Midbrain (tissue), 1 donor: ENCODE data around the gene OSCP1.

Experiments
- DNase-seq: peaks from one replicate; lab custom pipeline; 2025; lab: John Stamatoyannopoulos, UW

The OSCP1 gene

GRCh38 chr1:36475341-36475740, 25.1 kb upstream of the OSCP1 start:
- no peak for DNase-seq

GRCh38 chr1:36472656-36473055, 22.4 kb upstream of the OSCP1 start:
- no peak for DNase-seq

DNA sequence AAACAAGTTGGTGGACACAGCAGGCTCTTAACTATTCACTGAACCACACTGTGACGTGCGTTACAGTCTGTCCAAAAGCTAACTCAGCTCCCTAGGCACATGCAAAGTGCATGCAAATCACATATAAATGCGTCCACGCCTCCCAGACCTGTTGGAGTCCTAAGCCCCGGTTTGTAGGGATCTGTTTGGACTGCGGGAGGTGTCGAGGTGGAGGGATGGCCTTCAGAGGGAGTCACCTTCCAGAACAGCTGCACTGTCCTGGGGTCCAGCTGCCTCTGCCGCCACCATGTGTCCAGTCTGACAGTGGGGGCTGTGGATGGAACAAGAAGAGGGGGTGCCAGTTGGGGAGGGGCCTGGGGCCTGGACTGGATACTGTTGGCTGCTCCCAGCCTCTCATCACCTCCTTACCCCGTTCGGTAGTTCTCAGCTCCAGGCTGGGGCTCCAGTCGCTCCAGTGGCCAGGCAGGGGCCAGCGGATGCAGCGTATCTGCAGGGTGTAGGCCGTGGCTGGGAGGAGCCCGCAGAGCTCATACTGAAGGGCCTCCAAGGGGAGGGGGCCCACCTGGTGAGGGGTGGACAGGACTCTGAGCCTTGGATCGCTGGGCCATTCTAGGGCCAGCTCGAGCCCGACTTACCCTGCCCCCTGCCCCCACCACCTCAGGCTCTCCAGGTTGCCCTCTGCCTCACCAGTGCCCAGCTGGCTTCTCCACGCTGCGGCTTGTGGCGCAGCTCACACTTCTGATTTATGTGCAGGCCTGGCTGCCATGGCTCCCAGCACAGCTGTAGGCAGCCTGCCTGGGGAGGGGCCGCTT, 21.8 kb upstream of the OSCP1 start:
- DNase-seq: no peak

GRCh38 chr1:36469163-36469562, 18.9 kb upstream of the OSCP1 start:
- no peak for DNase-seq

DNA sequence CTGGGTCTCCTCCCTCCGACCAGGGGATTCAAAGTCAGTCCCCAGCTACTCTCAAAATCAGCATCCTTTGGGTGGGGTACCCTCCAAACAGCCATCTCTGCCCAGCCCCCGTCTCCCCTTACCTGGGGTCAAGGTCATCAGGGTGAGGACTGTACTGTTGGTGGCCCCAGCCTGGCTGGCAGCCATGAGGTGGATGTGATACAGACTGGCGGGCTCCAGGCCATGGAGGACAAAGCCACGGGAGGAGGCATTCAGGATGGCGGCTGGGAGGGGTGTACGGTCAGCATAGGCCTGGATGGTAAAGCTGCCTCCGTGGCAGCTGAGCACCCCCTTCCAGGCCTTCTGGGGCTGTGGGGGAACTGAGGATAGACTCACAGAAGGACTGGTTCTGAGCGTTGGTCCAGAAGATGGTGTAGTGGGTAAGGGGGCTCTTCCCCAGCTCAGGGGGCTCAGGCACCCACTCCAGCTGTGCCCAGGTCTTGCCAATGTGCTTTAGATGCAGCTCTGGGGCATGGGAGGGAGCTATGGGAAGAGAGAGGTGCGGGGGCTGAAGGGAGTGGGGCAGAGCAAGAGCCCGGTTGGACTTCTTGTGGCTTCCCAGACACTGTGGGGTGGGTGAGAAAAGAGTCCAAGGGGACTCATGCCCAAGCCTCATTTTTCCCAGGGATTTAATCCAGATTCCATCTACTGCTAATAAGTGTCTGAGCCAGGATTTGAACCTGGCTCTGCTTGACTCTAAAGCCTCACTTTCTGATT, 17.6 kb upstream of the OSCP1 start:
- DNase-seq: no peak

DNA sequence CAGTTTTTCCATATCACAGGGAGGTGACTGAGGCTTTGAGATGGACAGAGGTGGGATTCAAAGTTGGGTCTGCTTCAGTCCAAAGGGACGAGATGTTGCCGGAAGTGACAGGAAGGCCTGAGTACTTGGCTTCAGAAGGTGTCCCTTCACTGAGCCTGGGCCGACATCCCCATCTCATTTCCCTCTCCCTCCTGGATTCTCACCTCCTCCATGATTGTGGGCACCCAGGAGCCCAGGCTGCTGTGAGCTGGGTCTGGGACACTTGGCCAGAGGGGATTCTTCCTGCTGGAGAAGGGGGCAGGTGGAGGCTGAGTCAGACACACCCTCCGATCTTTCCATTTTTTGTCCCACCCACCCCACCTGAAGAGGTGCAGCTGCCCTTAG, 16.8 kb upstream of the OSCP1 start:
- DNase-seq: no peak

- no peak for DNase-seq
These were observed 16.2 kb upstream of the OSCP1 start for GRCh38 chr1:36466370-36467026.

DNA sequence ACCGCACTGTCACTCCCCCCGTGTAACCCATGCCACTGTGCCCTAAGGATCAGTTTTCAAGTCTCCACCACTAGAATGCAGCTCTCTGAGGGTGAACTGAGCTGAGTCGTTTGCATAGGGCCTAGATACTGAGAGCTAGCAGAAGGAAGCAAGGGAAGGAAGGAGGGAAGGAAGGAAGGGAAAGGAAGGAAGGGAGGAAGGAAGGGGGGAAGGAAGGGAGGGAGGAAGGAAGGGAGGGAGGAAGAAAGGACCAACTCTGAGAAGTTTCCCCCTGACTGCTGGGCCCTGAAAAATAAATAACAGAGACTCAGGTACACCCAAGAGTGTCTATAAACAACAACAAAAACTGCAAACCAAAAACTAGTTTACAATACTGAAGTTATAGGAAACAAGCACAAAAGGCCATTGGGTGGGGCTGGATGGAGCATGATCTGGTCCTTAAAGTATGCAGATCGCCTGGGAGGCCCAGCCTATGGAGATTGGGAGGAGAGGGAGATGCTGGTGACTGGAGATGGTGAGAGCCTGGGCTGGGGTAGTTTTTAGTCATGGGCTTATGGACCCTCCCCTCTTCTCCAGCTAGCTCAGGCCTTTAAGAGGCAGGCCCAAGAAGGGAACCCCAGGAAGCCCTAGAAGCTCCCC, 15.6 kb upstream of the OSCP1 start:
- no peak for DNase-seq

- peak; percentile 47 for DNase-seq
These were observed 14.5 kb upstream of the OSCP1 start for GRCh38 chr1:36464605-36465393.

DNA sequence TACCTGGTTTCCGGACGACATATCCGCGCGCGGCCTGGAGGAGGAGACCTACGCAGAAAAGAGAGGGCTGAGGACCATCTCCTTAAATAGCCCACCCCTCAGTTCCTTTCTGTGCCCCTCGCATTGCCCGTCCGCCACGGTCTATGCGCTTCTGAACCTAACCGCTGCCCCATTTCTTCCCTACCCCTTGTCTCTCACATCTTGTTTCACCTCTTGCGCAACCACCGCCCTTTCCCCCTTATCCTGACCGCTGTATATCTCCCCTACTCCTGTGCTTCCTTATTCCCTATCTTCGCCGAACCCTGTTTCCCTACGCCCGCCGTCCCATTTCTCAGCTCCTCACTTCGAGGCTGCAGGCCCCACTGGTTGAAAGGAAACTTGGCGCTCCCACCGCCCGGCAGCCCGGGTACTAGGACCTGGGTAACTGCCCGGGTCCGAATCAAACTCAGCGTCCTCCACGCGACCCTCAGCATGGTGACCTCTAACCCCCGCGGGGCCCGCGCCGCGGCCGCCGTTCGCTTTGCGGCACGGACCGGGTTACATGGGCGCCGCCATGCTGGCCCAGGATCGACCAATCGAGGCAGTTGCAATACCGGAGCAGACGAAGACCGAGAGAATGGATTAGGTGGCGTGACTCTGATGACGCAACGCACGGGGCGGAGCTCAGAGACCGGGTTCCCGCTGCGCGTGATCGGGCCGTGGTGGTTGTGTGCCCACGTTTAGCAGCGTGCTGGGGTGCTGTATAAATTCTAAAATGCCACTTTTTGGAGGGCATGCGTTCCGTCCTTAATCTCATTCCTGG, 13.8 kb upstream of the OSCP1 start, which contains the start of gene MRPS15:
TSS of gene MRPS15 (minus strand) at position 582 of the 802 bp plus-strand sequence. CDS start at position 473, 109 bp downstream.
- DNase-seq: peak; percentile 97

DNA sequence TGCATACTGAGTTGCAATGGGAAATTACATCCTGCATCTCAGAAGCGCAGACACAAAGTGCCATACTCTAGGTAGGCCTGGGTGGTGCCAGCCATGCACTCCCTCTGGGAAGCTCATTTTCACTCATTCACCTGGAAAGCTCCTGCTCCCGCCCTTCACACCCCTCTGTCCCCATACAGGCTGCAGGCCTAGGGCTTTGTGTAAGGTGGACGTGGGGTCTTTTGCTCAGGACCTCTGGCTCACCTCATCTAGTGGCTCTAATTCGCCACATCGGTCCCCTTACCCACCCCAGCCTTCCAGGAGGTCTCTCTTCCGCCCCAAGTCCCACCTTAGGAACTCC, 13.2 kb upstream of the OSCP1 start:
- DNase-seq: no peak

DNA sequence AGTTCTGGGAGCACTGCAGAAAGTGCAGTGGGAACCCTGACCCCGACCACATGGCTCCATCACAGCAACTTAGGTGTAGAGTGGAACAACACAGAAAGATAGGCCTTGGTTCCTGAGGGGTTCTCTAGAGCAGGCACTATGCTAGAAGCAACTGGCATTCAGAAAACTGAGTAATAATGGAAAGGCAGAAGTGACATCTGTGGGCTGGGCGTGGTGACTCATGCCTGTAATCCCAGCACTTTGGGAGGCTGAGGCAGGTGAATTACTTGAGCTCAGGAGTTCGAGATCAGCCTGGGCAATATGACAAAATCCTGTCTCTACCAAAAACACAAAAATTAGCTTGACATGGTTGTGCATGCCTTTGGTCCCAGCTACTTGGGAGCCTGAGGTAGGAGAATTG, 8.7 kb upstream of the OSCP1 start:
- DNase-seq: no peak

- DNase-seq: no peak
These were observed 7.4 kb upstream of the OSCP1 start for GRCh38 chr1:36457691-36458090.

GRCh38 chr1:36456391-36456928, 6.2 kb upstream of the OSCP1 start:
- no peak for DNase-seq

- no peak for DNase-seq
These were observed 5.1 kb upstream of the OSCP1 start for GRCh38 chr1:36455386-36455785.

- DNase-seq: no peak
These were observed 3.5 kb upstream of the OSCP1 start for GRCh38 chr1:36453600-36454388.

- no peak for DNase-seq
These were observed 2.8 kb upstream of the OSCP1 start for GRCh38 chr1:36453051-36453450.

- no peak for DNase-seq
These were observed 661 bp upstream of the OSCP1 start for GRCh38 chr1:36450919-36451305.

GRCh38 chr1:36448530-36449056, 1.7 kb downstream of the OSCP1 start:
- DNase-seq: no peak
